GM13976 (cell line): ENCODE results near the gene KRT3.

Source experiments
- DNase-seq: peaks from one replicate; pipeline ENCODE4 v3.0.0; 2012; ENCODE audit warnings: low spot score
- CTCF ChIP-seq: IDR thresholded peaks from 2 replicates; pipeline ENCODE4 v1.5.1; 2012; ENCODE audit warnings: borderline replicate concordance, mild to moderate bottlenecking; ENCODE audit not compliant: insufficient read depth; ENCODE audit errors: extremely low read depth, missing control alignments, control extremely low read depth
- in situ Hi-C: fragments of 300-500 bp; cut with MboI; formaldehyde crosslinking; loops from one replicate; pipeline ENCODE4 v1.12.0; 2022; ENCODE audit warnings: low sequenced_read_pairs, mixed read lengths, inconsistent platforms; ENCODE audit not compliant: unreplicated experiment

KRT3 gene

GRCh38 chr12:52788876-52789636 lies 6.9 kb downstream of the KRT3 start:
- TF ChIP-seq CTCF, result no peak
- in situ Hi-C loops, result no loop called here
- no peak for DNase-seq

- DNase-seq, result no peak
- in situ Hi-C loops, result no loop called here
- TF ChIP-seq CTCF, result no peak
These were observed 7.6 kb downstream of the KRT3 start for GRCh38 chr12:52788192-52788875.

GRCh38 chr12:52787324-52788191 lies 8.4 kb downstream of the KRT3 start:
- in situ Hi-C loops, result no loop called here
- no peak for DNase-seq

GRCh38 chr12:52784909-52785308 lies 11.0 kb downstream of the KRT3 start:
- TF ChIP-seq CTCF, result no peak
- DNase-seq, result no peak
- in situ Hi-C loops, result no loop called here

More at GRCh38 chr12:52787324-52788191, 8.4 kb downstream of the KRT3 start:
- no peak for TF ChIP-seq CTCF

- no peak for DNase-seq
- in situ Hi-C loops, result no loop called here
- no peak for TF ChIP-seq CTCF
These were observed 12.2 kb downstream of the KRT3 start for GRCh38 chr12:52783563-52784316.

- no peak for DNase-seq
- in situ Hi-C loops, result no loop called here
- TF ChIP-seq CTCF, result no peak
These were observed 13.4 kb downstream of the KRT3 start for GRCh38 chr12:52782502-52782901.
